Myocyte (in vitro differentiated cells): Measurements from ENCODE around the gene ETF1. TPM values are rescaled to one million over a fixed set of nuclear protein-coding genes. Genes with fewer than 3 reads are reported as not detected.
"Not testable (repeated sequence)": the region's sequence is repeated elsewhere in the genome, so short reads cannot be mapped to it uniquely, and the experiment has no call there.

Experiments used
- DNase-seq: peaks from one replicate; pipeline ENCODE4 v3.0.0-alpha.2; 2012; ENCODE audit warnings: low read depth
- total RNA-seq: library from RNA; depleted of rRNA; stranded (reverse); fragments of >200 nt; gene quantifications from 2 replicates; pipeline ENCODE4 v1.2.3, GENCODE V29; 2014

The ETF1 gene
- total RNA-seq, 1 donor from 2014 or later: 121 TPM

- no peak for DNase-seq
Measured at GRCh38 chr5:138529812-138530211, 13.2 kb downstream of the ETF1 start.

GRCh38 chr5:138528744-138529469 is 14.1 kb downstream of the ETF1 start:
- DNase-seq: peak; percentile 8

GRCh38 chr5:138528208-138528607 is 14.8 kb downstream of the ETF1 start:
- DNase-seq: no peak

GRCh38 chr5:138527170-138527569 is 15.9 kb downstream of the ETF1 start:
- no peak for DNase-seq

GRCh38 chr5:138523406-138523805 is 19.6 kb downstream of the ETF1 start:
- DNase-seq: no peak

- DNase-seq: no peak
Measured at GRCh38 chr5:138520971-138521370, 22.1 kb downstream of the ETF1 start.

- no peak for DNase-seq
Measured at GRCh38 chr5:138517437-138517836, 25.6 kb downstream of the ETF1 start.

GRCh38 chr5:138515556-138516245 is 27.3 kb downstream of the ETF1 start:
- no peak for DNase-seq

- DNase-seq: no peak
Measured at GRCh38 chr5:138514021-138514420, 29.0 kb downstream of the ETF1 start.

GRCh38 chr5:138508958-138509357 is 34.1 kb downstream of the ETF1 start:
- DNase-seq: peak; percentile 47

- not testable (repeated sequence) for DNase-seq
Measured at GRCh38 chr5:138507485-138507884, 35.6 kb downstream of the ETF1 start.

- no peak for DNase-seq
Measured at GRCh38 chr5:138506370-138507306, 36.4 kb downstream of the ETF1 start.

GRCh38 chr5:138504799-138505198 is 38.2 kb downstream of the ETF1 start:
- DNase-seq: peak; percentile 79

GRCh38 chr5:138503487-138504270 is 39.4 kb downstream of the ETF1 start:
- DNase-seq: peak; percentile 69

GRCh38 chr5:138502521-138502920 is 40.5 kb downstream of the ETF1 start:
- DNase-seq: no peak

GRCh38 chr5:138502121-138502520 is 40.9 kb downstream of the ETF1 start:
- no peak for DNase-seq

- DNase-seq: no peak
Measured at GRCh38 chr5:138498376-138498775, 44.7 kb downstream of the ETF1 start.

- DNase-seq: no peak
Measured at GRCh38 chr5:138495351-138495750, 47.7 kb downstream of the ETF1 start.

GRCh38 chr5:138492560-138493045 is 50.4 kb downstream of the ETF1 start:
- DNase-seq: no peak

- DNase-seq: peak; percentile 93
Measured at GRCh38 chr5:138491669-138492559, 51.1 kb downstream of the ETF1 start.
